HL-60 (cell line): ENCODE data around the gene HECA.

Experiments used
- DNase-seq, 2 experiments: peaks; one replicate each; pipeline ENCODE4 v3.0.0-alpha.2; 2010 to 2020; ENCODE audit warnings: low read depth in 1 of 2, low spot score in 1 of 2
- H3K27ac ChIP-seq: fragments of 250-450 bp; sonication (Bioruptor Pico); replicated peaks from 2 replicates; pipeline ENCODE4 v1.5.1; 2020; ENCODE audit warnings: mild to moderate bottlenecking, moderate library complexity
- H3K27me3 ChIP-seq: fragments of 250-450 bp; sonication (Bioruptor Pico); 2 replicates; pipeline ENCODE4 v1.5.1; 2021; ENCODE audit warnings: mild to moderate bottlenecking, moderate library complexity; ENCODE audit not compliant: insufficient read depth, poor library complexity, severe bottlenecking
- H3K4me3 ChIP-seq: replicated peaks from 2 replicates; pipeline ENCODE4 v1.5.1; 2011; ENCODE audit warnings: mild to moderate bottlenecking, control low read depth, low read length; ENCODE audit not compliant: insufficient read depth
- GABPA ChIP-seq: IDR thresholded peaks from 2 replicates; pipeline ENCODE4 v1.6.1; 2012; ENCODE audit warnings: low read depth
- POLR2AphosphoS5 ChIP-seq: IDR thresholded peaks from 2 replicates; pipeline ENCODE4 v1.6.1; 2012; ENCODE audit warnings: low read depth
- SPI1 ChIP-seq: IDR thresholded peaks from 2 replicates; pipeline ENCODE4 v1.6.1; 2012; ENCODE audit warnings: low read depth, mild to moderate bottlenecking, borderline replicate concordance
- TF ChIP-seq, protein P1 (sequence below): IDR thresholded peaks from one replicate; pipeline ENCODE4 v1.5.1; 2011; ENCODE audit warnings: low read length, control low read depth, inconsistent platforms; ENCODE audit not compliant: insufficient read depth
- TF ChIP-seq, protein P2 (sequence below): IDR thresholded peaks from 2 replicates; pipeline ENCODE4 v1.6.1; 2012; ENCODE audit warnings: low read depth; ENCODE audit not compliant: insufficient replicate concordance

HECA gene

DNA sequence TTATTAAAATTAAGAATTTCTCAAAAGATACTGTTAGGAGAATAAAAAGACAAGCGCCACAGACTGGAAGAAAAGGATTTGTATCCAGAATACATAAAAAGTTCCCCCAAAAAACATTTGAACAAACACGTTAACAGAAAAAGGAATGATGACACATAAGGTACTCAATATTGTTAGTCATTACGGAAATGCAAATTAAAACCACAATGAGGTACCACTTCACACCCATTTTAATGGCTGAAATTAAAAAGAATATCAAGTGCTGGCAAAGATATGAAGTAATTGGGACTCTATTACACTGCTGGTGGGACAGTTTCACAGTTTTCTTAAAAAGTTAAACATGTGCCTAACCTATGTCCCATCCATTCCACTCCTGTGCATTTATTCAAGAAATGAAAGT is 51.4 kb downstream of the HECA start:
- TF ChIP-seq, protein P1, sequence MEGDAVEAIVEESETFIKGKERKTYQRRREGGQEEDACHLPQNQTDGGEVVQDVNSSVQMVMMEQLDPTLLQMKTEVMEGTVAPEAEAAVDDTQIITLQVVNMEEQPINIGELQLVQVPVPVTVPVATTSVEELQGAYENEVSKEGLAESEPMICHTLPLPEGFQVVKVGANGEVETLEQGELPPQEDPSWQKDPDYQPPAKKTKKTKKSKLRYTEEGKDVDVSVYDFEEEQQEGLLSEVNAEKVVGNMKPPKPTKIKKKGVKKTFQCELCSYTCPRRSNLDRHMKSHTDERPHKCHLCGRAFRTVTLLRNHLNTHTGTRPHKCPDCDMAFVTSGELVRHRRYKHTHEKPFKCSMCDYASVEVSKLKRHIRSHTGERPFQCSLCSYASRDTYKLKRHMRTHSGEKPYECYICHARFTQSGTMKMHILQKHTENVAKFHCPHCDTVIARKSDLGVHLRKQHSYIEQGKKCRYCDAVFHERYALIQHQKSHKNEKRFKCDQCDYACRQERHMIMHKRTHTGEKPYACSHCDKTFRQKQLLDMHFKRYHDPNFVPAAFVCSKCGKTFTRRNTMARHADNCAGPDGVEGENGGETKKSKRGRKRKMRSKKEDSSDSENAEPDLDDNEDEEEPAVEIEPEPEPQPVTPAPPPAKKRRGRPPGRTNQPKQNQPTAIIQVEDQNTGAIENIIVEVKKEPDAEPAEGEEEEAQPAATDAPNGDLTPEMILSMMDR = no peak
- TF ChIP-seq SPI1 (no peak), POLR2AphosphoS5 (no peak), GABPA (no peak)
- TF ChIP-seq, protein P2, sequence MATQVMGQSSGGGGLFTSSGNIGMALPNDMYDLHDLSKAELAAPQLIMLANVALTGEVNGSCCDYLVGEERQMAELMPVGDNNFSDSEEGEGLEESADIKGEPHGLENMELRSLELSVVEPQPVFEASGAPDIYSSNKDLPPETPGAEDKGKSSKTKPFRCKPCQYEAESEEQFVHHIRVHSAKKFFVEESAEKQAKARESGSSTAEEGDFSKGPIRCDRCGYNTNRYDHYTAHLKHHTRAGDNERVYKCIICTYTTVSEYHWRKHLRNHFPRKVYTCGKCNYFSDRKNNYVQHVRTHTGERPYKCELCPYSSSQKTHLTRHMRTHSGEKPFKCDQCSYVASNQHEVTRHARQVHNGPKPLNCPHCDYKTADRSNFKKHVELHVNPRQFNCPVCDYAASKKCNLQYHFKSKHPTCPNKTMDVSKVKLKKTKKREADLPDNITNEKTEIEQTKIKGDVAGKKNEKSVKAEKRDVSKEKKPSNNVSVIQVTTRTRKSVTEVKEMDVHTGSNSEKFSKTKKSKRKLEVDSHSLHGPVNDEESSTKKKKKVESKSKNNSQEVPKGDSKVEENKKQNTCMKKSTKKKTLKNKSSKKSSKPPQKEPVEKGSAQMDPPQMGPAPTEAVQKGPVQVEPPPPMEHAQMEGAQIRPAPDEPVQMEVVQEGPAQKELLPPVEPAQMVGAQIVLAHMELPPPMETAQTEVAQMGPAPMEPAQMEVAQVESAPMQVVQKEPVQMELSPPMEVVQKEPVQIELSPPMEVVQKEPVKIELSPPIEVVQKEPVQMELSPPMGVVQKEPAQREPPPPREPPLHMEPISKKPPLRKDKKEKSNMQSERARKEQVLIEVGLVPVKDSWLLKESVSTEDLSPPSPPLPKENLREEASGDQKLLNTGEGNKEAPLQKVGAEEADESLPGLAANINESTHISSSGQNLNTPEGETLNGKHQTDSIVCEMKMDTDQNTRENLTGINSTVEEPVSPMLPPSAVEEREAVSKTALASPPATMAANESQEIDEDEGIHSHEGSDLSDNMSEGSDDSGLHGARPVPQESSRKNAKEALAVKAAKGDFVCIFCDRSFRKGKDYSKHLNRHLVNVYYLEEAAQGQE = no peak
- H3K27me3 ChIP-seq = no peaks in the 10 kb centered on the region
- no peak for DNase-seq

DNA sequence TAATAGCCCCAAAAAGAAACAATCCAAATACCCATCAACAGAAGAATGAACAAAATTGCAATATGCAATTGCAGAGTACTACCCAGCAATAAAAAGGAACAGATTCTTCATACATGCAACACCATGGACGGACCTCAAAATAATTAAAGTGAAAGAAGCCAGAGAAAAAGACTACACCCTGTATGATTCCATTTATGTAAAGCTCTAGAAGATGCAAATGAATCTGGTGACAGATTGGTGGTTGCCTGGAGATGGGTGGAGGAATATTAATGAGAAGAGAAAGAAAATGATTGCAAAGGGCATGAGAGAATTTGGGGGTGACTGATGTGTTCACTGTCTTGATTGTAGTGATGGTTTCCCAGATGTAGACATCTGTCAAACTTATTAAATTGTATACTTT is 51.8 kb downstream of the HECA start:
- no peak for DNase-seq
- H3K27me3 ChIP-seq = no peaks in the 10 kb centered on the region
- TF ChIP-seq SPI1 = no peak
- H3K27ac ChIP-seq = no peak overlapping the region
- H3K4me3 ChIP-seq = no peak overlapping the region

More for the DNA sequence above, 51.4 kb downstream of the HECA start:
- Histone ChIP-seq H3K27ac (no peak overlapping the region), H3K4me3 (no peak overlapping the region)

DNA sequence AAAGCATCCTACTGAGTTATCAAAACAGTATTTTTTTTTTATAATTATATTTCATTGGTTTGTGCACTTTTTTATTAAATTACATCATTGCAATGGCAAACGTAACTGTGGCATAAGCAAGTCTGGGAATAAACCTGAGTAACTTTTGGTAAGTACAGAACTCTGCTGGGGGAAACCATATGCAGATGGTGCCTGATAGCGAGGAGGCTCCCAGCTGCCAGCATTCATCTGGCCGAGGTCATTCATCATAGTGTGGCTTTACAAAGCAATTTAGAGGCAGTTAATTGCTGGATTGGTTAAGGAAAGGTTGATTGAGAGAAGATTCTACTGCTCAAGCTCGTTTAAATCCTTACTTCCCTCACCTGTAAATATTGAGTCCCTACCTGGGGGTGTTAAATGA is 52.6 kb downstream of the HECA start:
- TF ChIP-seq GABPA (no peak), SPI1 (no peak), POLR2AphosphoS5 (no peak)
- TF ChIP-seq, protein P2 = no peak
- TF ChIP-seq, protein P1 = no peak
- Histone ChIP-seq H3K27me3 (no peaks in the 10 kb centered on the region), H3K27ac (no peak overlapping the region), H3K4me3 (no peak overlapping the region)
- no peak for DNase-seq

- DNase-seq = no peak
- Histone ChIP-seq H3K27ac (no peak overlapping the region), H3K27me3 (no peaks in the 10 kb centered on the region), H3K4me3 (no peak overlapping the region)
- TF ChIP-seq, protein P2 = no peak
- TF ChIP-seq SPI1 (no peak), POLR2AphosphoS5 (no peak), GABPA (no peak)
- TF ChIP-seq, protein P1 = no peak
Measured at GRCh38 chr6:139189665-139190064, 54.8 kb downstream of the HECA start.
